NCI-H1694 (cell line): ENCODE measurements around the gene ARMH4.

Source experiments
- DNase-seq: peaks from one replicate; lab custom pipeline; 2025; lab: John Stamatoyannopoulos, UW

Gene ARMH4

GRCh38 chr14:58027904-58028303 lies 124.1 kb downstream of the ARMH4 start:
- no peak for DNase-seq

GRCh38 chr14:58026967-58027366 lies 125.0 kb downstream of the ARMH4 start:
- no peak for DNase-seq

GRCh38 chr14:58026219-58026618 lies 125.8 kb downstream of the ARMH4 start:
- no peak for DNase-seq

- DNase-seq: no peak
Measured at GRCh38 chr14:58014778-58015177, 137.2 kb downstream of the ARMH4 start.

- DNase-seq: no peak
Measured at GRCh38 chr14:58002618-58003017, 149.4 kb downstream of the ARMH4 start.

- DNase-seq: no peak
Measured at GRCh38 chr14:57999979-58000378, 152.0 kb downstream of the ARMH4 start.

- no peak for DNase-seq
Measured at GRCh38 chr14:57999471-57999870, 152.5 kb downstream of the ARMH4 start.

- no peak for DNase-seq
Measured at GRCh38 chr14:57998766-57999165, 153.2 kb downstream of the ARMH4 start.

GRCh38 chr14:57991353-57991752 lies 160.7 kb downstream of the ARMH4 start:
- no peak for DNase-seq

GRCh38 chr14:57988445-57988844 lies 163.6 kb downstream of the ARMH4 start:
- DNase-seq: no peak

- DNase-seq: no peak
Measured at GRCh38 chr14:57987596-57988300, 164.3 kb downstream of the ARMH4 start.

GRCh38 chr14:57987051-57987450 lies 165.0 kb downstream of the ARMH4 start:
- no peak for DNase-seq

GRCh38 chr14:57982804-57983634 lies 169.0 kb downstream of the ARMH4 start:
- no peak for DNase-seq

GRCh38 chr14:57981817-57982560 lies 170.0 kb downstream of the ARMH4 start:
- no peak for DNase-seq

GRCh38 chr14:57979376-57980048 lies 172.5 kb downstream of the ARMH4 start:
- DNase-seq: no peak

GRCh38 chr14:57976701-57977100 lies 175.3 kb downstream of the ARMH4 start:
- DNase-seq: no peak

- no peak for DNase-seq
Measured at GRCh38 chr14:57974896-57975295, 177.1 kb downstream of the ARMH4 start.

GRCh38 chr14:57970594-57970993 lies 181.4 kb downstream of the ARMH4 start:
- DNase-seq: no peak

GRCh38 chr14:57970175-57970574 lies 181.8 kb downstream of the ARMH4 start:
- no peak for DNase-seq

- no peak for DNase-seq
Measured at GRCh38 chr14:57963071-57963470, 188.9 kb downstream of the ARMH4 start.

GRCh38 chr14:57962325-57963035 lies 189.5 kb downstream of the ARMH4 start:
- no peak for DNase-seq

GRCh38 chr14:57961786-57962060 lies 190.3 kb downstream of the ARMH4 start:
- no peak for DNase-seq
